MM.1S (cell line): ENCODE measurements around the gene SLC28A1.

Source experiments
- DNase-seq: peaks from one replicate; pipeline ENCODE4 v3.0.0-alpha.2; 2015
- H2AFZ ChIP-seq: fragments of 300-600 bp; sonication (generic); 2 replicates; pipeline ENCODE4 v1.6.0; 2016; ENCODE audit warnings: antibody characterized with exemption, low read length
- H3F3A ChIP-seq: fragments of 300-600 bp; sonication (generic); 2 replicates; pipeline ENCODE4 v1.6.1; 2016; ENCODE audit warnings: mild to moderate bottlenecking, antibody characterized with exemption, low read length, moderate library complexity, mixed read lengths; ENCODE audit not compliant: insufficient read depth
- H3K27ac ChIP-seq: fragments of 300-600 bp; sonication (generic); 2 replicates; pipeline ENCODE4 v1.5.1; 2016; ENCODE audit warnings: mild to moderate bottlenecking, low read length
- H3K27me3 ChIP-seq: fragments of 300-600 bp; sonication (generic); replicated peaks from 2 replicates; pipeline ENCODE4 v1.6.0; 2016; ENCODE audit warnings: low read length; ENCODE audit not compliant: insufficient read depth
- H3K36me3 ChIP-seq: fragments of 300-600 bp; sonication (generic); replicated peaks from 2 replicates; pipeline ENCODE4 v1.6.1; 2016; ENCODE audit warnings: mild to moderate bottlenecking, low read length, mixed read lengths; ENCODE audit not compliant: insufficient read depth
- H3K4me1 ChIP-seq: fragments of 300-600 bp; sonication (generic); 2 replicates; pipeline ENCODE4 v1.6.1; 2016; ENCODE audit warnings: low read length, mixed read lengths
- H3K4me2 ChIP-seq: fragments of 300-600 bp; sonication (generic); 2 replicates; pipeline ENCODE4 v1.6.0; 2016; ENCODE audit warnings: low read depth, low read length
- H3K4me3 ChIP-seq: fragments of 300-600 bp; sonication (generic); 2 replicates; pipeline ENCODE4 v1.5.1; 2016; ENCODE audit warnings: low read length, mixed read lengths
- H3K79me2 ChIP-seq: fragments of 300-600 bp; sonication (generic); 2 replicates; pipeline ENCODE4 v1.6.1; 2016; ENCODE audit warnings: mixed run types, low read length, mixed read lengths
- H3K9ac ChIP-seq: fragments of 300-600 bp; sonication (generic); 2 replicates; pipeline ENCODE4 v1.6.1; 2016; ENCODE audit warnings: low read length, mixed read lengths
- H3K9me2 ChIP-seq: fragments of 300-600 bp; sonication (generic); replicated peaks from 2 replicates; pipeline ENCODE4 v1.6.1; 2016; ENCODE audit warnings: mild to moderate bottlenecking, low read length, mixed read lengths; ENCODE audit not compliant: insufficient read depth
- H3K9me3 ChIP-seq: fragments of 300-600 bp; sonication (generic); replicated peaks from 2 replicates; pipeline ENCODE4 v1.6.1; 2016; ENCODE audit warnings: mild to moderate bottlenecking, low read length, mixed read lengths; ENCODE audit not compliant: insufficient read depth
- H4K20me1 ChIP-seq: fragments of 300-600 bp; sonication (generic); 2 replicates; pipeline ENCODE4 v1.6.1; 2016; ENCODE audit warnings: mild to moderate bottlenecking, low read length, moderate library complexity, mixed read lengths; ENCODE audit not compliant: insufficient read depth
- CTCF ChIP-seq: fragments of 300-600 bp; sonication (generic); IDR thresholded peaks from 2 replicates; pipeline ENCODE4 v1.5.1; 2016; ENCODE audit warnings: antibody characterized with exemption, low read length, mixed read lengths
- EZH2 ChIP-seq: fragments of 300-600 bp; sonication (generic); optimal IDR thresholded peaks from 2 replicates; pipeline ENCODE3; 2017; ENCODE audit warnings: low read depth, mild to moderate bottlenecking, antibody characterized with exemption, low read length, mixed read lengths
- EZH2phosphoT487 ChIP-seq: fragments of 300-600 bp; sonication (generic); IDR thresholded peaks from 2 replicates; pipeline ENCODE4 v1.6.1; 2018; ENCODE audit warnings: antibody characterized with exemption, low read length

Gene SLC28A1

GRCh38 chr15:84951736-84952135 lies 67.3 kb downstream of the SLC28A1 start:
- Histone ChIP-seq H3K4me2 (no peak overlapping the region), H3K9me2 (no peaks in the 10 kb centered on the region), H3K4me3 (no peak overlapping the region), H3K9ac (no peak overlapping the region), H3K9me3 (no peaks in the 10 kb centered on the region), H3K27ac (no peak overlapping the region), H3K79me2 (no peaks in the 10 kb centered on the region), H3K27me3 (no peaks in the 10 kb centered on the region), H2AFZ (no peak overlapping the region), H3F3A (no peaks in the 10 kb centered on the region), H4K20me1 (no peaks in the 10 kb centered on the region), H3K4me1 (no peaks in the 10 kb centered on the region), H3K36me3 (no peaks in the 10 kb centered on the region)
- no peak for TF ChIP-seq CTCF
- TF ChIP-seq EZH2, result no peak
- no peak for TF ChIP-seq EZH2phosphoT487
- no peak for DNase-seq

GRCh38 chr15:84953136-84953535 lies 68.7 kb downstream of the SLC28A1 start:
- Histone ChIP-seq H2AFZ (no peak overlapping the region), H3F3A (no peaks in the 10 kb centered on the region), H3K27me3 (no peaks in the 10 kb centered on the region), H3K36me3 (no peaks in the 10 kb centered on the region), H4K20me1 (no peaks in the 10 kb centered on the region), H3K4me3 (no peak overlapping the region), H3K27ac (no peak overlapping the region), H3K79me2 (no peaks in the 10 kb centered on the region), H3K9me2 (no peaks in the 10 kb centered on the region), H3K9ac (no peak overlapping the region), H3K4me1 (no peaks in the 10 kb centered on the region), H3K9me3 (no peaks in the 10 kb centered on the region), H3K4me2 (no peak overlapping the region)
- TF ChIP-seq EZH2 (no peak), EZH2phosphoT487 (no peak), CTCF (no peak)
- DNase-seq, result no peak

GRCh38 chr15:84953726-84954125 lies 69.3 kb downstream of the SLC28A1 start:
- no peak for DNase-seq
- Histone ChIP-seq H3K4me2 (no peak overlapping the region), H3K9ac (no peak overlapping the region), H3K9me2 (no peaks in the 10 kb centered on the region), H3K27me3 (no peaks in the 10 kb centered on the region), H4K20me1 (no peaks in the 10 kb centered on the region), H2AFZ (no peak overlapping the region), H3K9me3 (no peaks in the 10 kb centered on the region), H3K79me2 (no peaks in the 10 kb centered on the region), H3K4me1 (no peaks in the 10 kb centered on the region), H3F3A (no peaks in the 10 kb centered on the region), H3K4me3 (no peak overlapping the region), H3K36me3 (no peaks in the 10 kb centered on the region), H3K27ac (no peak overlapping the region)
- no peak for TF ChIP-seq CTCF
- TF ChIP-seq EZH2phosphoT487, result no peak
- no peak for TF ChIP-seq EZH2
